Coronary artery (tissue), 2 donors: Measurements from ENCODE around the gene MGA.

ENCODE experiments used
- DNase-seq: peaks from one replicate; pipeline ENCODE4 v3.0.0-alpha.2; 2017; ENCODE audit warnings: low spot score
- H3K27ac ChIP-seq, 2 donors: fragments of 200-600 bp; sonication (generic); one replicate each; pipeline ENCODE4 v1.5.1; 2016 to 2019
- H3K4me3 ChIP-seq: fragments of 200-600 bp; sonication (generic); 2 replicates; pipeline ENCODE4 v1.5.1; 2016; ENCODE audit warnings: mild to moderate bottlenecking, moderate library complexity
- TF ChIP-seq, protein P1 (sequence below): fragments of 200-600 bp; sonication (generic); IDR thresholded peaks from one replicate; pipeline ENCODE4 v1.5.1; 2019; ENCODE audit warnings: antibody characterized with exemption

The MGA gene

DNA sequence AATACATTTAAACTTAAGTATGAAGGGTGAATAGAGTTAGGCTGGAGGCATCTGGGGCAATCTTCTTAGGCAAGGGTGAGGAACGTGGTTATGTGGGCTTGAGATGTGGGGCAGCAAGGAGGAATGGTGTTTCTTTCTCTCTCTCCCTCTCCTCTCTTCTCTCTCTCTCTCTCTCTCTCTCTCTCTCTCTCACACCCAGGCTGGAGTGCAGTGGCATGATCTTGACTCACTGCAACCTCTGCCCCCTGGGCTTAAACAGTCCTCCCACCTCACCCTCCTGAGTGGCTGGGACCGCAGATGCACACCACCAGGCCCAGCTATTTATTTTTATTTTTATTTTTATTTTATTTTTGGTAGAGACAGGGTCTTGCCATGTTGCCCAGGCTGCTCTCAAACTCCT lies 4.0 kb upstream of the MGA start:
- H3K27ac ChIP-seq, result no peak overlapping the region
- TF ChIP-seq, protein P1, sequence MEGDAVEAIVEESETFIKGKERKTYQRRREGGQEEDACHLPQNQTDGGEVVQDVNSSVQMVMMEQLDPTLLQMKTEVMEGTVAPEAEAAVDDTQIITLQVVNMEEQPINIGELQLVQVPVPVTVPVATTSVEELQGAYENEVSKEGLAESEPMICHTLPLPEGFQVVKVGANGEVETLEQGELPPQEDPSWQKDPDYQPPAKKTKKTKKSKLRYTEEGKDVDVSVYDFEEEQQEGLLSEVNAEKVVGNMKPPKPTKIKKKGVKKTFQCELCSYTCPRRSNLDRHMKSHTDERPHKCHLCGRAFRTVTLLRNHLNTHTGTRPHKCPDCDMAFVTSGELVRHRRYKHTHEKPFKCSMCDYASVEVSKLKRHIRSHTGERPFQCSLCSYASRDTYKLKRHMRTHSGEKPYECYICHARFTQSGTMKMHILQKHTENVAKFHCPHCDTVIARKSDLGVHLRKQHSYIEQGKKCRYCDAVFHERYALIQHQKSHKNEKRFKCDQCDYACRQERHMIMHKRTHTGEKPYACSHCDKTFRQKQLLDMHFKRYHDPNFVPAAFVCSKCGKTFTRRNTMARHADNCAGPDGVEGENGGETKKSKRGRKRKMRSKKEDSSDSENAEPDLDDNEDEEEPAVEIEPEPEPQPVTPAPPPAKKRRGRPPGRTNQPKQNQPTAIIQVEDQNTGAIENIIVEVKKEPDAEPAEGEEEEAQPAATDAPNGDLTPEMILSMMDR, result no peak

DNA sequence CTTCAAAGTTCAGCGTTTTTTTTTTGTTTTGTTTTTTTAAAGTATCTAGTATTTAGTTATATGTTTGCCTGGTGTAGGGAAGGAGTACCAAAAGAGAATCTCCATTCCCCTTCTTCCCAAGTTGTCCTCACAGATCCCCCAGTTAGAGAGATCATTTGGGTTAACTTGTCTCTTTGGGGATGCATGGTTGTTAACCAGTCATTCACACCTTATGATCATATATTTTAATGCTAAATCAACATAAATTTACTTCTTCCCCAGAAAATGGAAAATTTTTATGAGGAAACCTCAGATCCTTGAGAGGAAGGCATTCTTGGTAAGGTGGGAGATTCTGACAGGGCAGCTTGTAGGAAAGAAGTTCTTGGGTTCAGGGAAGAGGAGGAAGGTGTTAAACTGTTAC lies 1.5 kb upstream of the MGA start:
- Histone ChIP-seq H3K4me3 (no peak overlapping the region), H3K27ac (no peak overlapping the region)
- TF ChIP-seq, protein P1, result no peak
- DNase-seq, result no peak

More for the DNA sequence above, 4.0 kb upstream of the MGA start:
- DNase-seq, result no peak
- H3K4me3 ChIP-seq, result no peak overlapping the region

DNA sequence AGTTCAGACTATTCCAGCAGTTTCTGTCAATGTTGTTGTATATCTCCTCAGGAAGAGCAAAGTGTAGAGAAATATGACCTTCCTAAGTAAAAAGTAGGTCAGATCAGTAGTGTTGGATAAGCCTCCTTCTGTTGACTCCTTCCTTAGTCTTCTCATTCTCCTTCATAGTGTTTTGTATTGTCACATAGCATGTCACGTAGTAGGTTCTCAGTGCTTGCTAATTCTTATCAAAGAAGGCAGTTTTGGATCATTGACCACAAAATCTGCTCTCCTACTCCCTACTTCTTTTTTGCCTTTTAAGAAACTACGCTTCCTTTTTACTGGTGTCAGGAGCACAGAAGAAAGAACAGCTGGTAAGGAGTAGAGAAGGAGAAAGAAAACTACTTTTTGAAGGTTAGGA lies 1.0 kb upstream of the MGA start:
- Histone ChIP-seq H3K27ac (no peak overlapping the region), H3K4me3 (no peak overlapping the region)
- no peak for DNase-seq
- TF ChIP-seq, protein P1, result no peak

DNA sequence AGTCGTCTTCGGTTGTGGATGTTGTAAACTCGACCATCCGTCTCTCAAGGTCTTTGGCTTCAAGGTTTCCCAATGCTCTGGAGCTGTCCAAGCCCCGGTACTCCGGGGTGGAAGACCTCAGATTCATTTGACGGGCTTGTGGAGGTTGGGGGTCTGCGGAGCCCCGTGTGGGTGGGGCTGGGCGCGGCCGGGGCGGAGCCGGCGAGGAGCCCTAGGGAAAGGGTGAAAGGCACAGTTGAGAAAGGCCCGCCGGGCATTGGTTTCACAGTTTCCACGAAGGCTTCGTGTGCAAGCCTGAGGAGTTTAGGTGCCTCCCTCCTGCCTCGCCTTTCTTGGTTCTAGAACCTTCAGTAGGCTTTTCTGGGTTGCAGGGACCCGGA lies 360 bp upstream of the MGA start:
- Histone ChIP-seq H3K27ac (peak overlapping the region; percentile 80 to 86), H3K4me3 (peak overlapping the region; percentile 75)
- TF ChIP-seq, protein P1, result no peak
- DNase-seq, result no peak

DNA sequence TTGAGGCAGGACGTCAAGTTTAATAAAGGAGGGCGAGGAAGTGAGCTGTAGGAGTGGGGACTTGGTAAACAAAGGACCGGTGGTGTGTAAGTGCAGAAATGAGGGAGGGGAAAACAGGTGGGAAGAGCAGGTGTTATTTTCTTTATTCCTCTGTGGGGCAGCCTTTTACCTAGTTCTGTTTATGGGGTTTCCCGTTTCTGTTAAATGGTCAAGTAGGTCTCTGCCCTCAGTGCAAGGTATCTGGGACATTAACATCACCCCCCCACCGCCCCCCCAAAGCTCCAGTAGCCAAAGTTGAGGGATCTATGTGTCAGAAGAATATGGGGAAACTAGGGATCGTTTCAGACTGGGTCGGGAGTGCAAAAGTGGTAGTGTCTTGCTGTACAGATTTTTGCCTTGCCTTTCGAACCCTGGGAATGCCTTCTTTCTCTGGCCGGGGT lies 893 bp downstream of the MGA start:
- no peak for DNase-seq
- Histone ChIP-seq H3K27ac (peak overlapping the region; percentile 80 to 86), H3K4me3 (peak overlapping the region; percentile 75)
- TF ChIP-seq, protein P1, result no peak

DNA sequence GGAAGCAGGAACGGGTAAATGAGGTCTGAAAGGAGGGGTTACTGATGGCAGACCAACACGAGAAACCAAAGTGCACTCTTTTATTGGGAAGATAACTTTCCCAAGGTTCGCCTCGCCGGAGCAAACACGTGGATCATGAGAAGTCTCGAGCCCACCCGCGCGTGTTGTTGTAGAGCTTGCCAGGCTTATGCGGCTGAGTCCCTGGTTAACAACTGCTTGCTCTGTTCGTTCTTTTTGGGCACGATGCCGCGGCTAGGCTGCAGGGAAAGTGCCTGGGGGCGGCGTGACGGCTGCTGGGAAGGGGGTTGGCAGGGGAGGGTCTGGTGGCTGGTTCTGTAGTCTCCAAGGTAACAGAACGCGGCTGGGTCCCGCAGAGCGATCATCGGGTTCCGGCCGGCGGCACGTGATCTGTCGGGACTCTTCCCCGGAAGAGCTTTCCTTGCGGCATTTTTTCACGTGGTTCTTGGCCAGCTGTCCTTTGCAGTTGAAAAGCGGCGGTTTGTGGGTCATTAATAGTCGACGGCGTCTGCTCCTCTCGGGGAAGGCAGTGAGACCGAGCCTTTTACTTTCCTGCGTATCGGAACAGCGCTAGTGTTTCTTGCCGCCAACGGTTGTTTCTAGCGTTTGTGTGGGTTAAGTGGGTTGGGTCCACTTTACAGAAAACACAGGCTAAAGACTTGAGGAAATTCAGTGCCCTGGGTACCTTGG lies 1.5 kb downstream of the MGA start:
- Histone ChIP-seq H3K4me3 (peak overlapping the region; percentile 75), H3K27ac (peak overlapping the region; percentile 43 to 86)
- peak; percentile 85 for DNase-seq
- TF ChIP-seq, protein P1, result no peak

DNA sequence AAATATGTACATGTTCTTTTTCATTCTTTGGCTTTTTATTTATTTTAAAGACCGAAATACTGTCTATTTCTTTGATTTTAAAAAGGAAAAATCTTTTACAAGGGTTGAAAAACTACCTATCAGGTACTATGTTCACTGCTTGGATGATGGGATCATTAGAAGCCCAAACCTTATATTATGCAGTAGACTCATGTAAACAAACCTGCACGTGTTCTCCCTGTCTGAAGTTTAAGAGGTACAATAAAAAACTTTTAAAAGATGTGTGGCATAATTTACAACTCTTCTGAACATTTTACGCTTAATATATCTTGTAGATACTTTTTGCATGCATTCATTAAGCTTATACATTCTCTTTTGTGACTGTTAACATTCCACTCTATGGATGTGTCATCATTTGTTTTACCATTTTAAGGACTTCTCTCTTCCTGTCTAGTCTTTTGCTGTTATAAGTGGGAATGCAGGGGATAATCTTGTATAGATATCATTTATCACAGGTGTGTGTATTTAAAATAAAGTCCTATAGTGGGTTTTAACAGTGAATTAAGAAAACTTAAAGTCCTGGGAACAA lies 6.2 kb downstream of the MGA start:
- H3K4me3 ChIP-seq, result no peak overlapping the region
- no peak for DNase-seq
- no peak overlapping the region for H3K27ac ChIP-seq
- TF ChIP-seq, protein P1, result no peak
